Mucosa of rectum (tissue), 2 donors: ENCODE results near the gene TCF21.
A peak's percentile ranks its signal among the peaks of the same experiment; 100 is the strongest.
"Not testable (repeated sequence)": the region's sequence is repeated elsewhere in the genome, so short reads cannot be mapped to it uniquely, and the experiment has no call there.

ENCODE experiments used
- H3K27ac ChIP-seq, 2 donors: one replicate each; pipeline ENCODE4 v1.7.0; 2013; ENCODE audit warnings: inconsistent platforms in 2 of 2, low read depth in 2 of 2, low read length in 2 of 2
- H3K27me3 ChIP-seq, 2 donors: one replicate each; pipeline ENCODE4 v1.7.0; 2013; ENCODE audit warnings: low read length in 2 of 2; ENCODE audit not compliant: control insufficient read depth in 2 of 2, insufficient read depth in 2 of 2
- H3K36me3 ChIP-seq, 2 donors: one replicate each; pipeline ENCODE4 v1.7.0; 2013; ENCODE audit warnings: low read length in 2 of 2; ENCODE audit not compliant: control insufficient read depth in 2 of 2, insufficient read depth in 2 of 2
- H3K4me1 ChIP-seq, 2 donors: one replicate each; pipeline ENCODE4 v1.7.0; 2013; ENCODE audit warnings: low read length in 2 of 2, mild to moderate bottlenecking in 1 of 2; ENCODE audit not compliant: control insufficient read depth in 2 of 2, insufficient read depth in 2 of 2
- H3K4me3 ChIP-seq, 2 donors: one replicate each; pipeline ENCODE4 v1.7.0; 2013; ENCODE audit warnings: low read length in 2 of 2
- H3K9ac ChIP-seq, 2 donors: one replicate each; pipeline ENCODE4 v1.7.0; 2013; ENCODE audit warnings: low read length in 2 of 2, low read depth in 1 of 2, mild to moderate bottlenecking in 1 of 2
- H3K9me3 ChIP-seq, 2 donors: one replicate each; pipeline ENCODE4 v1.7.0; 2013; ENCODE audit warnings: low read length in 2 of 2; ENCODE audit not compliant: control insufficient read depth in 2 of 2
- donor health status: healthy.
- donor health status: Normal muscosa, but diverticular disease.

The TCF21 gene

DNA sequence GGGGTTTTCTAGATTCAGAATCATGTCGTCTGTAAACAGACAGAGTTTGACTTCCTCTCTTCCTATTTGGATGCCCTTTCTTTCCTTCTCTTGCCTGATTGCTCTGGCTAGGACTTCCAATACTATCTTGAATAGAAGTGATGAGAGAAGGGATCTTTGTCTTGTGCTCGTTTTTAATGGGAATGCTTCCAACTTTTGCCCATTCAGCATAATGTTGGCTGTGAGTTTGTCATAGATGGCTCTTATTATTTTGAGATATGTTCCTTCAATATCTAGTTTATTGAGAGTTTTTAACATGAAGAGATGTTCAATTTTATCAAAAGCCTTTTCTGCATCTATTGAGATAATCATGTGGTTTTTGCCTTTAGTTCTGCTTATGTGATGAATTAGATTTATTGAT lies 27.6 kb upstream of the TCF21 start:
- H3K27me3 ChIP-seq, H3K9me3 ChIP-seq, H3K36me3 ChIP-seq, H3K9ac ChIP-seq, H3K4me1 ChIP-seq, H3K27ac ChIP-seq, H3K4me3 ChIP-seq: not testable (repeated sequence)

DNA sequence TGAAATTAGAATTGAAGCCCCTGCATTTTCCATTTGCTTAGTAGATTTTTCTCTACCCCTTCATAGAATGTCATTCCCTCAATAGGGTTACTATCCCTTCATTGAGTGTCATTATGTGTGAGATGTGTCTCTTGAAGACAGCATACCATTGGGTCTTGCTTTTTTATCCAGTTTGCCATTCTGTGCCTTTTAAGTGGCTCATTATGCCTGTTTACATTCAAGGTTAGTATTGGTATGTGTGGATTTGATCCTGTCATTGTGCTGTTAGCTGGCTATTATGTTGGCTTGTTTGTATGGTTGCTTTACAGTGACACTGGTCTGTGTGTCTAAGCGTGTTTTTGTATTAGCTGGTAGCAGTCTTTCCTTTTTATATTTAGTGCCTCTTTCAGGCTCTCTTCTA lies 25.7 kb upstream of the TCF21 start:
- H3K4me1 ChIP-seq, result no peaks in the 10 kb centered on the region
- H3K4me3 ChIP-seq, result no peak overlapping the region

DNA sequence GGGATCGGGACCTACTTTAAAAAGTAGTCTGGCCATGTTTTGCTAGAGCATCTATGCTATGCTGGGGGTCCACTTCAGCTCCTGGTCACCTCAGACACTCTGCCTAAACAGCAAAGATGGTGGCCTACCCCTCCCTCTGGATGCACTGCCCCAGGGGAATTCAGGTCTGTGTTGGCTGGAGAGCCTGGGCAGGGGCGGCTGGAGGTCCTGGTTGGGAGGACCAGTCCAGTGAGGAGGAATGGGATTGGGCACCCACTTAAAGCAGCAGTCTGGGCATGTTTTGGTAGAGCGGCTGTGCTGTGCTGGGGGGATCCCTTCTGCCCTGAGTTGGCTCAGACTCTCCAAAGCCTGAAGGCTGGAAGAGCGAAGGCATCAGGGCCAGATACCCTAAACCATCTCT lies 23.2 kb upstream of the TCF21 start:
- Histone ChIP-seq H3K9ac (no peak overlapping the region), H3K4me3 (no peak overlapping the region), H3K4me1 (no peaks in the 10 kb centered on the region), H3K27me3 (no peaks in the 10 kb centered on the region), H3K27ac (no peak overlapping the region), H3K9me3 (peaks cover 0 to 3% of the 10 kb centered on the region in 2 donors), H3K36me3 (no peaks in the 10 kb centered on the region)

More for the DNA sequence above, 25.7 kb upstream of the TCF21 start:
- H3K9me3 ChIP-seq, result peaks cover 0 to 3% of the 10 kb centered on the region in 2 donors
- H3K27me3 ChIP-seq, result no peaks in the 10 kb centered on the region
- no peak overlapping the region for H3K27ac ChIP-seq
- no peaks in the 10 kb centered on the region for H3K36me3 ChIP-seq
- no peak overlapping the region for H3K9ac ChIP-seq

DNA sequence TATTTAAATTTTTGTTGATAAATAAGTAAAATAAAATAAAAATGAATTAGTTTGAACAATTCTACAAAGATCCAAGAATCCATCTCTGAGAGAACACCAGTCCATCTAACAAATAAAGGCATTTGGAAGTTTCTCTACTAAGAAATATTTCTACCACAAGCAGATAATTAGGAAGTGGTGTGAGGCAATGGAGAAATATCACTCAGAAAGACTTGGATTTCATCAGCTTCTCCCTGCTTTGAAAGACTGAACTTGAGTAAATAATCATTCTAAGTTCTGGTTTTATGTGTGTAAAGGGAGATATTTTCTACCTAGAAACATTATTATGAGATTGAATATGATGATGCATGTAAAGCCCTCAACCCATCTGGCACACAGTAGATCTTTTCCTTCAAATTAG lies 17.8 kb upstream of the TCF21 start:
- Histone ChIP-seq H3K9ac (no peak overlapping the region), H3K27me3 (peaks cover 0 to 3% of the 10 kb centered on the region in 2 donors), H3K27ac (no peak overlapping the region), H3K4me1 (no peaks in the 10 kb centered on the region), H3K36me3 (no peaks in the 10 kb centered on the region), H3K4me3 (no peak overlapping the region), H3K9me3 (no peaks in the 10 kb centered on the region)

DNA sequence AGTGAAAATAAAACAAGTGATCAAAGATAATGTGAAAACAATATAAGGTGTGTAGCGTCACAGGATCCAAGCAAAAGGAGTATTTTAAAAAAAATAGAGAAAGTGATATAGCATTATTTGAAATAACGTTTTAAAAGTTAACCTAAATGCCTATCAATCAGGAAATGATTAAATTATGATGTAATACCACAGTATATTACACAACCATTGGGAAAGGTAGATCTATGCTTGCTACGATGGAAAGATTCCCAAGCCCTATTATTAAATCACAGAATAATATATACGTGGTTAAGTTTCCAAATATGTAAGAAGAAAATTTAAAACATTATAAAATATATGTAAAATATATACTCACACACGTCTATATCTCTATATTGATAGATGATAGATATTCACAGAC lies 15.4 kb upstream of the TCF21 start:
- Histone ChIP-seq H3K27ac (no peak overlapping the region), H3K4me1 (no peaks in the 10 kb centered on the region), H3K9me3 (no peaks in the 10 kb centered on the region), H3K36me3 (no peaks in the 10 kb centered on the region), H3K27me3 (peaks cover 0 to 3% of the 10 kb centered on the region in 2 donors), H3K4me3 (no peak overlapping the region), H3K9ac (no peak overlapping the region)

DNA sequence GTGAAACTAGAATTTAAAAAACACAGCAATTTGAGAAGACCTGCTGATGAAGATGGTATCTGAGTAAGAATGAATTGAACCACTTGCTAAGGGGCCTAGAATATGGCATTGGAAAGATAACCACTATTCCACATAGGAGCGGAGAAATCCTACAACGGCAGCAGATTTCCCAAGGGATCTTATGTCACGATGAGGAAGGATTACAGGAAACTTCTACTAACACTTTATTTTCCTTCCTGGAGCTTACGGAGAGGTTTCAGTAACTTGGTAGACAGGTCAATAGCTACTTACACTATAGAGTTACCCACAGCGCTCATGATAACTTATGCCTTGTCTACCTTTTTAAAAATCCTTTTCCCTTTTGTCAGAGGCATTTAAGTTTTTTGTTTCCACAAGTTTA lies 11.8 kb upstream of the TCF21 start:
- H3K9ac ChIP-seq, result peak overlapping the region in 1 of 2 donors; percentile 1
- no peak overlapping the region for H3K27ac ChIP-seq
- H3K4me1 ChIP-seq, result no peaks in the 10 kb centered on the region
- H3K27me3 ChIP-seq, result peaks cover 2 to 3% of the 10 kb centered on the region in 2 donors
- H3K9me3 ChIP-seq, result no peaks in the 10 kb centered on the region
- no peaks in the 10 kb centered on the region for H3K36me3 ChIP-seq
- peak overlapping the region in 1 of 2 donors; percentile 23 for H3K4me3 ChIP-seq

DNA sequence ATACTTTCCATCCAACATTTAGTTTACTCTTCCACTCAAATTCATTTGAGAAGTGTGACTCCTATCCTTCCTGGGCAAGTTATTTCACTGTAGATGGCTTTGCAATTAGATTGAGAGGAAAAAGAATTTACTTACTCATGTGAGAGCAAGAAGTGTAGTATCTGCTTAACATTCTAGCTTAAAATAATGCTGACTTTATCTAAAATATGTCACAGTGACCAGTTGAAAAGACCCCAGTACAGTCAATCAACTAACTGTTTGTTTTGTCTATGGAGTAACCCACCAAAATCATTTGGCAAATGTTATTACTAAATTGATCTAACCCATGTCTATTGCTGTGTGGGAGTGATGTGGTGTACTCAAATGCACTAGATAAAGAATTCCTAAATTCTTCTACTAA lies 8.9 kb upstream of the TCF21 start:
- H3K4me1 ChIP-seq, result no peaks in the 10 kb centered on the region
- peaks cover 0 to 2% of the 10 kb centered on the region in 2 donors for H3K27me3 ChIP-seq
- no peak overlapping the region for H3K4me3 ChIP-seq
- H3K36me3 ChIP-seq, result no peaks in the 10 kb centered on the region
- no peak overlapping the region for H3K27ac ChIP-seq
- no peaks in the 10 kb centered on the region for H3K9me3 ChIP-seq
- H3K9ac ChIP-seq, result no peak overlapping the region

DNA sequence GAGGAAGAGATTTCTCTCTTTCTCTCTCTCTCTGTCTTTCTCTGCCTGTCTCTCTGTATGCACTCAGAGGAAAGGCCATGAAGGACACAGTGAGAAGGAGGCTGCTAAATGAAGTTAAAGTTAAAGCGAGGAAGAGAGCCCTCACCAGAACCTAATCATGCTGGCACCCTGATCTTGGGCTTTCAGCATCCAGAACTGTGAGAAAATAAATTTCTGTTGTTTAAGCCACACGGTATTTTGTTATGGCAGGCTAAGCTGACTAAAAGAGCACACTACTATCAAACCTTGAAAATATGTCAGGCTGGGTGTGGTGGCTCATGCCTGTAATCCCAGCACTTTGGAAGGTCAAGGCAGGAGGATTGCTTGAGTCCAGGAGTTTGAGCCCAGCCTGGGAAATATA lies 8.0 kb upstream of the TCF21 start:
- H3K9me3 ChIP-seq, result no peaks in the 10 kb centered on the region
- H3K27me3 ChIP-seq, result peaks cover under 1 to 2% of the 10 kb centered on the region in 2 donors
- no peak overlapping the region for H3K27ac ChIP-seq
- no peak overlapping the region for H3K4me3 ChIP-seq
- no peaks in the 10 kb centered on the region for H3K36me3 ChIP-seq
- H3K4me1 ChIP-seq, result no peaks in the 10 kb centered on the region
- H3K9ac ChIP-seq, result no peak overlapping the region

DNA sequence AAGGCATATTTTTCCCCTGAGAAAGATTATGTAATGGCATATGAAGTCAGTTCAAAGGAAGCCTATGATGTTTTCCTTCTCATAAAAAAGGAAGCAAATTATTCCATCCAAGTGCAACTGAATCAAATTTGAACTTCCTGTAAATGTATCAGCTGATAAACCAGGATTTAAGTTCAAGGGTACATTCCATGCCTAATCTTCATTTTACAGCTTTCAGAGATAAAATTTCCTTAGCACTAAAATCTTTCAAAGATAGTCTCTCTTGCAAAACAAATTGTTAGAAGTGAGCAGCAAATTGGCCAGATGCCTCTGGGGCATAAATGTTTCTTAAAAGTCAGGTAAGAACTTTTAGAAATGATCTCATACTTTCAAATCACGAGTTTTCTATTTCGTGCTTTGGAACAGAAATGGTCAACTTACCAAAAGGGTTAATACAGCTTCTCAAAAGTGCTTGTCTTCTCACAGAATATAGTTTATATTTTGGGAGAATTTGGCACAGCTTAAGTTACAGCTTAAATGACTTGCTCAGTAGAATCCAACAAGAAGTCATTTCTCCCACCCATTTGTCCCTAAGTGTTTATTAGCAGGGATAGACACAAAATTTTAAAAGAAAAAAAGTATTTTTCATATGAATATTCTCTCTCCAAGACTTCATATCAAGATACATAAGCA lies 2.7 kb upstream of the TCF21 start:
- H3K36me3 ChIP-seq, result no peaks in the 10 kb centered on the region
- no peaks in the 10 kb centered on the region for H3K9me3 ChIP-seq
- H3K27me3 ChIP-seq, result peaks cover 25 to 41% of the 10 kb centered on the region in 2 donors
- H3K9ac ChIP-seq, result no peak overlapping the region
- no peak overlapping the region for H3K4me3 ChIP-seq
- peaks cover 5% of the 10 kb centered on the region in 2 donors for H3K4me1 ChIP-seq
- H3K27ac ChIP-seq, result no peak overlapping the region

DNA sequence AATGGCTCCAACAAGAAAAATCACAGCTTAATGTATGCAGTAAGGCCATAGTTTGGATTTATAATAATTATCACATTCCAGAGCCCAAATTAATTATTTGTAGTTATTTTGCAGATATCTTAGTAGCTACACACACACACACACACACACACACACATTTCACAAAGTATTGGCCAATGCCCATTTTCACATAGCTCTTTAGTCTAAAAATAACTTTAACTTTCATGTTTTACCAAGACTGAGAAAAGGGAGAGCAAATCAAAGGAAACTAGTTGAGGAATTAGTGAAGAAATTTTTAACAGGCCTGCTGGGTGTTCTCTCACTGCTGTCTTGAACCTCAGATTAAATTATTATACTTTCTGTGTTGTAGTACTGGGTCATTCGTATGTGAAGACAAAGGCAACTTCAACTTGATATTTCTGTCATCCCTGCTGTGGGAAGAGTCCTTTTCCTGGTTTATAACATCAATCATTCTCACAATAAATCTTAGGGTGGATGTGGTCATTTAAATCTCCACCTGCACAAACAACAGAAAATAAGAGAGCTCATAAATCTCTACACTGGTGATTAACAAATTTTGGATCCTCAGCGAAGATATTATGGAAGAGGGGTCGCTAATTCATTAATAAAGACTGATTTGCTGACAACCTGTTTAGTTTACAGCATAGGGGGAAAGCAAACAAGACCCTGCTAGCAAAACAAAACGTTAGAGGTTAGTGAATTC lies 1.6 kb upstream of the TCF21 start:
- H3K4me3 ChIP-seq, result peak overlapping the region in 1 of 2 donors; percentile 46
- no peaks in the 10 kb centered on the region for H3K36me3 ChIP-seq
- H3K27me3 ChIP-seq, result peaks cover 28 to 46% of the 10 kb centered on the region in 2 donors

More for the DNA sequence above, 1.6 kb upstream of the TCF21 start:
- H3K27ac ChIP-seq, result peak overlapping the region; percentile 80 to 85
- H3K9me3 ChIP-seq, result no peaks in the 10 kb centered on the region
- no peak overlapping the region for H3K9ac ChIP-seq
- peaks cover 6 to 7% of the 10 kb centered on the region in 2 donors for H3K4me1 ChIP-seq
